ENCODE data around the gene CCDC3.

- TF ChIP-seq ARNT (IDR thresholded peaks at IDR 0.05) (no peak), TARDBP (IDR thresholded peaks at IDR 0.05) (no peak), FOXA1 (IDR thresholded peaks at IDR 0.05) (no peak), FOXM1 (IDR thresholded peaks at IDR 0.05; ENCODE audit: borderline replicate concordance) (no peak), HDGF (IDR thresholded peaks at IDR 0.05; ENCODE audit: borderline replicate concordance) (no peak)
Measured at GRCh38 chr10:13051126-13051694, 49.7 kb upstream of the CCDC3 start.

Data from HEK293T (cell line).